Measurements from ENCODE around the gene ELFN1. TPM values are rescaled to one million over a fixed set of nuclear protein-coding genes. Genes with fewer than 3 reads are reported as not detected.

Gene ELFN1
- total RNA-seq, 1 experiment from 2014 or later = 0.69 TPM

DNA sequence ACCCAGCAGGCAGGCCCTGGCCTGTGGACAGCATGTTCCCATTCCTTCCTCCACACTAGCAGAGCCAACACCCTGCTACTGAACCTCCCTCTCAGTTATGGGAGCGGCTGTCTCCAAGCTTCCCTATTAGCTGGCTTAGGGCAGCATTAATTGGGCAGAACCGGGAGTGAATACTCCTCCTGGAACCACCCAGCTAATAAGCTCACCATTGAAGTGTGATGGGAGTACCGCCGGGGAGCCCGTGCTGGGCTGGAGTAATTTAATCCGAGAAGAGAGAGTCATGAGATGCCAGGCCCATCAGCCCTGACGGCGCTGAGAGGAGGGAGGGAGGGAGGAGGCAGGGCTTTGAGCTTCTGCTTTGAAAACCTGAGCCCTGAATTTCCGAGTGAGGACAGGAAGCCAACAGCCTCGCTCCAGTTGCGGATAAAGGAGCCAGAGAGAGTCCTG is 31.8 kb upstream of the ELFN1 start:
- ChIA-PET CTCF (no interaction called here), POLR2A (ENCODE audit: unreplicated experiment) (no interaction called here)
- Histone ChIP-seq H4K20me1 (ENCODE audit: low read length) (no peaks in the 10 kb centered on the region), H3F3A (ENCODE audit: low read length, unreplicated experiment) (no peaks in the 10 kb centered on the region), H3K9ac (ENCODE audit: low read length) (no peak overlapping the region), H2AFZ (ENCODE audit: low read length) (no peak overlapping the region), H3K36me3 (ENCODE audit: low read depth, low read length) (no peaks in the 10 kb centered on the region), H3K27ac (ENCODE audit: low read length) (no peak overlapping the region), H3K4me1 (ENCODE audit: insufficient read depth, low read length) (no peaks in the 10 kb centered on the region), H3K4me3 (ENCODE audit: low read length) (no peak overlapping the region), H3K79me2 (ENCODE audit: low read length) (no peaks in the 10 kb centered on the region), H3K9me3 (ENCODE audit: low read length) (no peaks in the 10 kb centered on the region), H3K4me2 (ENCODE audit: low read length) (no peak overlapping the region), H3K9me2 (replicated peaks; ENCODE audit: low read length) (no peaks in the 10 kb centered on the region), H3K27me3 (ENCODE audit: low read length) (peaks cover 4% of the 10 kb centered on the region; the same call in 1 of the 2 replicates)
- TF ChIP-seq, protein P1, sequence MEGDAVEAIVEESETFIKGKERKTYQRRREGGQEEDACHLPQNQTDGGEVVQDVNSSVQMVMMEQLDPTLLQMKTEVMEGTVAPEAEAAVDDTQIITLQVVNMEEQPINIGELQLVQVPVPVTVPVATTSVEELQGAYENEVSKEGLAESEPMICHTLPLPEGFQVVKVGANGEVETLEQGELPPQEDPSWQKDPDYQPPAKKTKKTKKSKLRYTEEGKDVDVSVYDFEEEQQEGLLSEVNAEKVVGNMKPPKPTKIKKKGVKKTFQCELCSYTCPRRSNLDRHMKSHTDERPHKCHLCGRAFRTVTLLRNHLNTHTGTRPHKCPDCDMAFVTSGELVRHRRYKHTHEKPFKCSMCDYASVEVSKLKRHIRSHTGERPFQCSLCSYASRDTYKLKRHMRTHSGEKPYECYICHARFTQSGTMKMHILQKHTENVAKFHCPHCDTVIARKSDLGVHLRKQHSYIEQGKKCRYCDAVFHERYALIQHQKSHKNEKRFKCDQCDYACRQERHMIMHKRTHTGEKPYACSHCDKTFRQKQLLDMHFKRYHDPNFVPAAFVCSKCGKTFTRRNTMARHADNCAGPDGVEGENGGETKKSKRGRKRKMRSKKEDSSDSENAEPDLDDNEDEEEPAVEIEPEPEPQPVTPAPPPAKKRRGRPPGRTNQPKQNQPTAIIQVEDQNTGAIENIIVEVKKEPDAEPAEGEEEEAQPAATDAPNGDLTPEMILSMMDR (conservative IDR thresholded peaks at IDR 0.05; ENCODE audit: low read depth, low read length) = no peak
- ATAC-seq (no peak), DNase-seq (no peak)
- BruUV-seq (replicated peaks) = no TSS peak
- intact Hi-C loops (cut with micrococcal nuclease) = no loop called here

DNA sequence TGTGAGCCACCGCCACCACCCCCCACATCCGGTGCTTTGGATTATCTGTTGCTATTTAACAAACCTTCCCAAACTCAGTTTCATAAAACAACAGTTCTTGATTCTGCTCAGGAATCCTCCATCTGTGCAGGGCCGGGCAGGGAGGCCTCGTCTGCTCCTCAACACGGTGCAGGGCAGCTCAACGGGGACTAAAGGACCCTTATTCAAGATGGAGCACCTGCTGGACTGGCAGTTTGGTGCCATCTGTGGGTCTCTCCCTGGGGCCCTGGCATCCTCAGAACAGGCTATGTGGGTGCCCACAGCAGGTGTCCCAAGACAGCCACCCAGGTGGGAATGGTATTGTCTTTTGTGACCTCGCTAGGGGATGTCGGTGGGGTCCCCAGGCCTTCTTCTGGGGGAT is 31.0 kb upstream of the ELFN1 start:
- no peak overlapping the region for H3K27ac ChIP-seq (ENCODE audit: low read length)
- TF ChIP-seq, protein P1 (conservative IDR thresholded peaks at IDR 0.05; ENCODE audit: low read depth, low read length) = no peak
- TF ChIP-seq EZH2 (IDR thresholded peaks at IDR 0.05; ENCODE audit: low read length, unreplicated experiment) (no peak), EZH2phosphoT487 (IDR thresholded peaks at IDR 0.05; ENCODE audit: borderline replicate concordance, low read length) (no peak)
- no TSS peak for BruUV-seq (replicated peaks)

DNA sequence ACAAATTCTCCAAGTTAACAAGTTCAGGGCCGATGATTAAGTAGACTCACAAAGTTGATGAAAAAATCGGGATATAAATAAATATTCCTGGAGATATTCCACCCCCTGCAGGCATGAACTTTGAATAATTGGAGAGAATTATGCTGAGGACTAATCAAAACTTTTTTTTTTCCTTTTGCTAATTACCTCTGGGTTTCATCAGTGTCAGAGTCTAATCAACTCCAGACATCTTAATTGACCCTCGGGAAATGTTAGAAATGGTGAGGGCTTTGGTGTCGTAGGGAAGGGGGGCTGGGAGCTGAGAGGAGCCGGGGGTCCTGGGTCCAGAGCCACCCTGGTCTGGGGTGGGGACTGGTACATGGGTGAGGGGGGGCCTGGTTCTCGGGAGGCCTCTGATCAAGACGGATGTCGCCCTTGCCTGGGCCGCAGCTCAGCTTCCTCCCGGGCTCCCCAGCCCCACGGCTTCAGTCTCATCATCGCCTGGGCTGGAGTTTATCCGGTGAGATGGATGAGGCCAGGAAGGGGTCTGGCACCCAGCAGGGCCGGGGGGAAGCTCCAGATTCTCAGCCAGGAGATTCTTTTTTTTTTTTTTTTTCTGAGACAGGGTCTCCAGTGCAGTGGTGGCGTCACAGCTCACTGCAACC is 30.4 kb upstream of the ELFN1 start:
- TF ChIP-seq EZH2phosphoT487 (IDR thresholded peaks at IDR 0.05; ENCODE audit: borderline replicate concordance, low read length) (no peak), EZH2 (IDR thresholded peaks at IDR 0.05; ENCODE audit: low read length, unreplicated experiment) (no peak)
- TF ChIP-seq, protein P1 (conservative IDR thresholded peaks at IDR 0.05; ENCODE audit: low read depth, low read length) = no peak
- no peaks in the 10 kb centered on the region for H3K79me2 ChIP-seq (ENCODE audit: low read length)
- DNase-seq (no peak), ATAC-seq (no peak)
- no peak overlapping the region for H3K27ac ChIP-seq (ENCODE audit: low read length)
- H3K9me2 ChIP-seq (replicated peaks; ENCODE audit: low read length) = no peaks in the 10 kb centered on the region
- H3K4me3 ChIP-seq (ENCODE audit: low read length) = no peak overlapping the region
- no TSS peak for BruUV-seq (replicated peaks)
- no peaks in the 10 kb centered on the region for H3K4me1 ChIP-seq (ENCODE audit: insufficient read depth, low read length)
- ChIA-PET CTCF (no interaction called here), POLR2A (ENCODE audit: unreplicated experiment) (no interaction called here)
- no peaks in the 10 kb centered on the region for H3K9me3 ChIP-seq (ENCODE audit: low read length)
- no peak overlapping the region for H2AFZ ChIP-seq (ENCODE audit: low read length)
- H3K4me2 ChIP-seq (ENCODE audit: low read length) = no peak overlapping the region
- no peaks in the 10 kb centered on the region for H3K36me3 ChIP-seq (ENCODE audit: low read depth, low read length)
- intact Hi-C loops (cut with micrococcal nuclease) = no loop called here
- no peaks in the 10 kb centered on the region for H3F3A ChIP-seq (ENCODE audit: low read length, unreplicated experiment)
- no peaks in the 10 kb centered on the region for H4K20me1 ChIP-seq (ENCODE audit: low read length)
- H3K27me3 ChIP-seq (ENCODE audit: low read length) = peaks cover 4% of the 10 kb centered on the region; the same call in 1 of the 2 replicates
- H3K9ac ChIP-seq (ENCODE audit: low read length) = no peak overlapping the region

More for the DNA sequence above, 31.0 kb upstream of the ELFN1 start:
- ATAC-seq = no peak
- CTCF ChIA-PET = no interaction called here
- POLR2A ChIA-PET (ENCODE audit: unreplicated experiment) = no interaction called here
- H3K4me3 ChIP-seq (ENCODE audit: low read length) = no peak overlapping the region
- H3K4me2 ChIP-seq (ENCODE audit: low read length) = no peak overlapping the region
- no peaks in the 10 kb centered on the region for H3K4me1 ChIP-seq (ENCODE audit: insufficient read depth, low read length)
- H3K9ac ChIP-seq (ENCODE audit: low read length) = no peak overlapping the region
- H3K9me2 ChIP-seq (replicated peaks; ENCODE audit: low read length) = no peaks in the 10 kb centered on the region
- H3K27me3 ChIP-seq (ENCODE audit: low read length) = peaks cover 4% of the 10 kb centered on the region; the same call in 1 of the 2 replicates
- intact Hi-C loops (cut with micrococcal nuclease) = no loop called here
- H4K20me1 ChIP-seq (ENCODE audit: low read length) = no peaks in the 10 kb centered on the region
- H3K9me3 ChIP-seq (ENCODE audit: low read length) = no peaks in the 10 kb centered on the region
- H2AFZ ChIP-seq (ENCODE audit: low read length) = no peak overlapping the region
- no peaks in the 10 kb centered on the region for H3K36me3 ChIP-seq (ENCODE audit: low read depth, low read length)
- no peaks in the 10 kb centered on the region for H3K79me2 ChIP-seq (ENCODE audit: low read length)
- H3F3A ChIP-seq (ENCODE audit: low read length, unreplicated experiment) = no peaks in the 10 kb centered on the region
- no peak for DNase-seq
